ENCODE results near the gene SEMA3B.
"Not testable (repeated sequence)": the region's sequence is repeated elsewhere in the genome, so short reads cannot be mapped to it uniquely, and the experiment has no call there.

SEMA3B gene

DNA sequence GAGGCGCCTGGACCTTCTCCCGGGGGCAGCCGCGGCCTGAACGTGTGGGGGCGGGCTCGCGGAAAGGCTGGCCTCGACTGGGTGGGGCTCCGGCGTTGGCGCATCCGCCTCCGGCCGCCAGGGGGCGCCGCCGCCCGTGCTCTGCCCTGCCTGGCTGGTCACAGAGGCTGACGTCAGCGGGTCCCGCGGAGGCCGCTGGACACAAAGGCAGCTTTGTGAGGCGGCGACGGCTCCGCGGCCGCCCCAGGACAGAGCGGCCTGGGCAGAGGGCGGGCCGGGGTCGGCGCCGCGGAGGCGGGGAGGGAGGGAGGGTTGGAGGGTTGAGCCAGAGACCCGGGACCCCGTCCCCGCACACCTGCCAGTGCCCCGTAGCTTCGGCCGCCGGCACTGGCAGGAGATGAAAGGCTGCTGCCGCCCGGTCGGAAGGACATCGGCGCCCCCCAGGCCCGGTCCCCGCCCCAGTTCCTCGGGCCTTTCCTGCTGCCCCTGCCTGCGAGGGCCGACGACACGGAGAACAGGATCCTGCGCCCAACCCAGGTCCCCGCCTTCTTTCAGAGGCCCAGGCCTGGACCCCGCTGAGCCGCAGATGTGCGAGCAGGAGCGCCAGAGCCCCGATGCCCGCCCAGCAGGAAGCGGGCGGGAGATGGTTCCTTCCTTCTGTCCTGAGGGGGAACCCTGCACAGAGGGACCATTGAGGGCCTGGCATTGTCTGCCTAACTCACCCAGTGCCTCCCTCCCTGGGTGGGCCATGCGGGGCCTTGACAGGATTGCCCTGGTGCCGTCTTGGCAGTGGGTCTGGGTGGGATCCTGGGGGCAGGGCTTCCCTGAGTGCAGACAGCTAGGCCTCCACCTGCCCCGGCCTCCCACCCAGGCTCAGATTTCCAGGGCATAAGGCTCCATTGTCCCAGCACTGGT is 8.7 kb upstream of the SEMA3B start:
- H3K27me3 Mint-ChIP-seq = no peaks in the 10 kb centered on the region
- H3K4me1 Mint-ChIP-seq (ENCODE audit: low read depth) = peaks cover 4% of the 10 kb centered on the region
- H3K9me3 Mint-ChIP-seq (ENCODE audit: low read depth) = no peaks in the 10 kb centered on the region
- H3K27ac Mint-ChIP-seq = peak overlapping the region; percentile 68
- H3K36me3 Mint-ChIP-seq = peaks cover 4% of the 10 kb centered on the region
- peak overlapping the region; percentile 70 for H3K4me3 Mint-ChIP-seq

DNA sequence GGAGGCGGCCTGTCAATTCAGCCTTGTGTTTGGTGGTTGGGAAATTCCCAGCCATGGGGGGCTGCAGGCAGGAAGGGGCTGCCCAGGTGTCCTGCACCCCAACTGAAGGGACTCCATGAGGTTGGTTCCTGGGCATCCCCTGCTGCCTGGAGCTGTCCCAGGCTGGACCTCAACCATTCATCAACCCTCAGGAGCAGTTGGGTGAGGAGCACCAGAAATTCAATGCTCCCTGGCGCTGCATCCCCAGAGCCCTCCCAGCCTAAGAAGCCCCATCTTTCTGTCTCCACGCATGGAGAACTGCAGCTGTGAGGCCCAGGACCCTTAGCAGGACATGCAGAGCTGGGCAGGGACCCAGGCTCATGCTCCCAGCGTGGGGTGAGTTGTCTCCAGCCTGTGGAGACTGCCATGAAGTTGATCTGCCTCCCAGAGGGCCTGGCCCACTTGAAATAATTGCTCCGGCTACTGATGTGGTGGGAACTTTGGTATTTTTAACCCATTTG is 8.0 kb upstream of the SEMA3B start:
- Mint-ChIP-seq H3K27me3 (no peaks in the 10 kb centered on the region), H3K4me1 (ENCODE audit: low read depth) (peaks cover 4% of the 10 kb centered on the region), H3K9me3 (ENCODE audit: low read depth) (no peaks in the 10 kb centered on the region), H3K4me3 (peak overlapping the region; percentile 59), H3K36me3 (peaks cover 4% of the 10 kb centered on the region), H3K27ac (no peak overlapping the region)

DNA sequence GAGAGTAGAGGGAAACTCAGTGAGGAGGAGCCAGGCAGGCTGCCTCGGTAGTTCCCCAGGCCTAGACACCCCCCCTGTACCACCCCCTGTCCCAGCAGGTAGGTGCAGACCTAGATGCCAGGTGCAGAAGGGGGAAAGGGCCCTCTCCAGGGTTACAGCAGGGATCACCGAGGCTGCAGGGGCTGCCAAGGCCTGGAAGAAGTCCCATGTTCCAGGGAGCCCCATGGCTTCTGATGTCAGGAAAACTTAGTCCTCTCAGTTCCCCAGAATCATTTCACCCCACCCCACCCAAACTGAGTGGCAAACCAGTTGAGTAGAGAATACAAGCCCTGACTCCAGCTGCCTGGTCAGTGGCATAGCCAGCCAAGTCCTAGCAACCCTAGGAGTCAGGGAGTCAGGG is 7.4 kb upstream of the SEMA3B start:
- Mint-ChIP-seq H3K36me3 (peaks cover 4% of the 10 kb centered on the region), H3K27ac (no peak overlapping the region), H3K9me3 (ENCODE audit: low read depth) (no peaks in the 10 kb centered on the region), H3K4me1 (ENCODE audit: low read depth) (peaks cover 4% of the 10 kb centered on the region), H3K4me3 (peak overlapping the region; percentile 54), H3K27me3 (no peaks in the 10 kb centered on the region)

DNA sequence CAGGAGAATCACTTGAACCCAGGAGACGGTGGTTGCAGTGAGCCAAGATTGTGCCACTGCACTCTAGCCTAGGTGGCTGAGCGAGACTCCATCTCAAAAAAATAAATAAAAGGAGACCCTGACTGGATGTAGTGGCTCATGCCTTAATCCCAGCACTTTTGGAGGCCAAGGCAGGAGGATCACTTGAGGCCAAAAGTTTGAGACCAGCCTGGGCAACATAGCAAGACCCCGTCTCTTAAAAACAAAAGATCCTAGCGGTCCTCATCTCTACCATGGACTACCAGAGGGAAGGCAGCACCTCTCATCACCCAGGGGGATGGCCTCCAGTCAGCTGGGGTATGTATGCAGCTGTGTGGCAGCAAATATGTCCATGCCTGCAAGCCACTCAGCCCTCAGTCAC is 6.7 kb upstream of the SEMA3B start:
- not testable (repeated sequence) for H3K36me3 Mint-ChIP-seq; H3K4me1 Mint-ChIP-seq (ENCODE audit: low read depth); H3K27me3 Mint-ChIP-seq; H3K9me3 Mint-ChIP-seq (ENCODE audit: low read depth); H3K27ac Mint-ChIP-seq; H3K4me3 Mint-ChIP-seq

DNA sequence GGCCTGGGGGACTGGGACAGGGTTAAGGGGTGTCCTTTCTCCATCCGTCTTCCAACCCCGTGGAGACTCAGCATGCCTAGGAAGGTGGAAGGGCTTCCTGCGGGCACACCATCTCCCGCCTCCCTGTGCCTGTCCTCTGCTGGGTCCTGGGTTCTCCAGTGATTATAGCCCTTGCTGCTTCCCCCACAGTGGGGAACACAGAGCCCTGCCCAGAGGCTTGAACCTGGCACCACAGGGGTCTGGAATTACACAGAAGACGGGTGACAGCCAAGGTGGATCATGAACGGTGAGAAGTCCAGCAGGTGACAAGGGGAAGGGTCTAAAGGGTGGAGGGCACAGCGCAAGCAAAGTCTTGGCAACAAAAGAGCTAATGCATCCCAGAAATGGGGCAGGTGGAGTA is 6.2 kb upstream of the SEMA3B start:
- Mint-ChIP-seq H3K9me3 (ENCODE audit: low read depth) (no peaks in the 10 kb centered on the region), H3K36me3 (no peaks in the 10 kb centered on the region)

DNA sequence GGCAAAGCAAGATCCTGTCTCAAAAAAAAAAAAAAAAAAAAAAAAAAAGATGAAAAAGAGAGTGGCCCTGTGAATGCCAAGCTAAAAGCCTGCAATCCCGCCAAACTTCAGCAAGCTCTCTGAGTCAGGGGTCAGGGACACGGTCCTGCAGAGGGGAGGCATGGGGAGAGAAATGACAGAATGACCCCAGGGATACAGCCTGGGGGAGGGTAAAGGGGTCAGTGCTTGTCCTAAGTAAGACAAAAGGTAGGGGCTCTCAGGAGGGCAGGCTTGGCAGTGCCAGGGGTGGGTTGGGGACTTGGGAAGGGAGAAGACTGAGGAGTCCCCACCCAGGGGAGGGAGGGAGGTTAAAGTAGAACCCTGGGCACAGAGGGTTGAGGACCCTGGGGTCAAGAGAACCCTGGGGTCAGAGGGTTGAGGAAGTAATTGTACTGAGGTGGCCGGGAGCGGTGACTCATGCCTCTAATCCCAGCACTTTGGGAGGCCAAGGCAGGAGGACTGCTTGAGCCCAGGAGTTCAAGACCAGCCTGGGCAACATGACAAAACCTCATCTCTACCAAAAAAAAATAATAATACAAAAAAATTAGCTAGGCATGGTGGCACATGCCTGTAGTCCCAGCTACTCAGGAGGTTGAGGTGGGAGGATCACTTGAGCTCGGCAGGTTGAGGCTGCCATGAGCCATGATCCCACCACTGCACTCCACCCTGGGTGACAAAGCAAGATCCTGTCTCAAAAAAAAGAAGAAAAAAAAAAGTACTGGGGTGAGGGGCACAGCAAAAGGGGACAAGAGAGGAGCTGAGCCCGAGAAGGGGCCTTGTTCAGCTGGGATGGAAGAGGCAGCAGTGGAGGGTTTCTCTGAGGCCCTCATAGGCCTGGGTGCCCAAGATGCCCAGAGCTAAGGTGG is 5.2 kb upstream of the SEMA3B start:
- Mint-ChIP-seq H3K27ac (no peak overlapping the region), H3K4me1 (ENCODE audit: low read depth) (peaks cover 3% of the 10 kb centered on the region), H3K4me3 (no peak overlapping the region), H3K27me3 (peaks cover 4% of the 10 kb centered on the region), H3K9me3 (ENCODE audit: low read depth) (no peaks in the 10 kb centered on the region), H3K36me3 (no peaks in the 10 kb centered on the region)

More for the DNA sequence above, 6.2 kb upstream of the SEMA3B start:
- Mint-ChIP-seq H3K4me3 (no peak overlapping the region), H3K4me1 (ENCODE audit: low read depth) (peaks cover 3% of the 10 kb centered on the region), H3K27ac (no peak overlapping the region), H3K27me3 (no peaks in the 10 kb centered on the region)

DNA sequence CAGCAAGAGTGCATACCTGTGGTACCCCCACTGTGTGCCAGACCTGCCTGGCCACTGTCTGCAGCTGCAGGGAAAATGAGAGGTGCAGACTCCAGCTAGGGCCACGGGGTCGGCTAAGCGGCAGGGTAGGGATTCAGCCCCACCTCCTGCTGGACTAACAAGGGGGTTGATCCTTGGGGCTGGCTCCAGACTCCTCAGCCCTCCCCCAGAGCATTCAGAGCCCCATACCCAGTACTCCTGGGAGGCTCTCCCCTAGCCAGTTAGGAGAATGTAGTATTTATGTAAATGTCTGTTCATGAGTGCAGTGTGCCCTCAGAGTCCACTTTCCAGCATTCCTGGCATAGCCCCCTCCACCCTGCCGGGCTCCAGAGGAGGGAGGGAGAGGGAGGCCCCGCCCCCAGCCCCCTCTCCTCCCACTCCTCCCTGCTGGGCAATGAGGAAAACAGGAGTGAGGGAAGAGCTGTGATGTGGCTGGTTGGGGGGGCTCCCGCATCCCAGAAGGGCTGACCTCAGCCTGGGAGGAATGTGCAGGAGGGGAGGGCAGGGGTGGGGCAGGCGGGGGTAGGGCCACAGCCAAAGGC is 4.5 kb upstream of the SEMA3B start:
- Mint-ChIP-seq H3K36me3 (no peaks in the 10 kb centered on the region), H3K27me3 (peaks cover 5% of the 10 kb centered on the region), H3K4me1 (ENCODE audit: low read depth) (peaks cover 2% of the 10 kb centered on the region), H3K9me3 (ENCODE audit: low read depth) (no peaks in the 10 kb centered on the region), H3K27ac (no peak overlapping the region), H3K4me3 (no peak overlapping the region)

DNA sequence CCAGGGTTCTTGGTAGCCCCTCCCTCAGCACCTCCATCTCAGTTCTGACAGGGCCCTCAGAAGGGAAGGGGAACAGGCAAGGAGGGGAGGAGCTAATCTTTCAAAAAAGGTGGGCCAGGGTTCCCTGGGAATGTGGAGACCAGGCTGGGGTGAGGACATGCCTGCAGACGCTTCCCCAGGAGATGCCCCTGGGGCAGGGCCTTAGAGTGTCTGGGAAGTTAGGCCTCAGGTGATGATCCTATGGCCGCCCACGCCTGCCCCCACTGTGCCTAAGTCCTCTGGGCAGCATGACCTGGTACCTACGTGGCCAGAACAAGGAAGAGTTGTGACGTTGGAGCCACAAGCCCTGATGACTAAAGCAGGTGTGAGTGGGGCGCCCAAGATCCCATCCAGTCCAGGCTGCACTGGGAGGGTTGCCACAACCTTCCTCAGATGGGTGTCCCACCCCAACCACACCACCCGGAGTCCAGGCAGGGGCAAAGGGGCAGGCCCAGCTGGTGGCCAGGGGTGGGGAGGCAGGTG is 3.9 kb upstream of the SEMA3B start:
- H3K9me3 Mint-ChIP-seq (ENCODE audit: low read depth) = no peaks in the 10 kb centered on the region
- no peak overlapping the region for H3K4me3 Mint-ChIP-seq
- H3K27me3 Mint-ChIP-seq = peaks cover 5% of the 10 kb centered on the region
- H3K27ac Mint-ChIP-seq = no peak overlapping the region
- H3K36me3 Mint-ChIP-seq = no peaks in the 10 kb centered on the region
- H3K4me1 Mint-ChIP-seq (ENCODE audit: low read depth) = no peaks in the 10 kb centered on the region

DNA sequence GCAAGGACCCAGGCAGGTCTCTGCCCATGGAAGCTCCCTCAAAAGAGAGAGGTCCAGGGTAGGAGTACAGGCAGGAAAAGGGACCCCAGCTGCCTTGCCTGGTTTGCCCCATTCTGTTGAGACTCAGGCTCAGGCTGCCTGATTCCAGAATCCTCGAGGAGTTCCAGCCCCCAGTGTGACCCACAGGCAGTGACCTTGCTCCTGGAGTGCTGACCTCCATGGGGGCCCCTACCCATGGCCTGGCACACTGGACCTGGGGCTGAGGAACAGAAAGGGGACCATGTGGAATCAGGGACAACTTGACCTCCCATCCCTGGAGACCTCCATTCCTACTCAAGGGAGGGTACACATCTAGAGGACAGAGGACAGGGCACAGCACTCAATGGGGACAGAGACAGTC is 3.4 kb upstream of the SEMA3B start:
- Mint-ChIP-seq H3K4me1 (ENCODE audit: low read depth) (no peaks in the 10 kb centered on the region), H3K36me3 (no peaks in the 10 kb centered on the region), H3K27me3 (peaks cover 5% of the 10 kb centered on the region), H3K4me3 (no peak overlapping the region), H3K27ac (no peak overlapping the region), H3K9me3 (ENCODE audit: low read depth) (no peaks in the 10 kb centered on the region)

DNA sequence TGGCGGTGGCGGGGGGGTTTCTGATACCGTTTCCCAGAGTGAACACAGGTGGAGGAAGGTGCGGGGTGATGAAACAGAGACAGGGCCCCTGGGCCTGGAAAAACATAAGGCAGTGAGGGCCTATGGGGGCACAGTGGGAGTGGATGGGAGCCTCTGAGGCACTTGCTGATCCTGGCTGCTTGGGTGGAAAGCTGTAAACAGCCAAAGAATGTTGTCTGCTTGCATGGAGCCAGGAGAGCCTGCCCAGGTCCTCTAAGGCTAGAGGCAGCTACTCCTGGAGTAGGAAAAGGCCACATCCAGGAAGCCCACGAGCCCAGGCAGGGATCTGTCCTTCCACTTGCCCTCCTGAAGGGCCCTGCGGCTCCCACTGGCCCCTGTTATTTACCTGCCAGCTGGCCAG is 2.9 kb upstream of the SEMA3B start:
- no peaks in the 10 kb centered on the region for H3K36me3 Mint-ChIP-seq
- H3K27ac Mint-ChIP-seq = no peak overlapping the region
- no peak overlapping the region for H3K4me3 Mint-ChIP-seq
- H3K27me3 Mint-ChIP-seq = peaks cover 5% of the 10 kb centered on the region
- H3K4me1 Mint-ChIP-seq (ENCODE audit: low read depth) = no peaks in the 10 kb centered on the region
- H3K9me3 Mint-ChIP-seq (ENCODE audit: low read depth) = no peaks in the 10 kb centered on the region

DNA sequence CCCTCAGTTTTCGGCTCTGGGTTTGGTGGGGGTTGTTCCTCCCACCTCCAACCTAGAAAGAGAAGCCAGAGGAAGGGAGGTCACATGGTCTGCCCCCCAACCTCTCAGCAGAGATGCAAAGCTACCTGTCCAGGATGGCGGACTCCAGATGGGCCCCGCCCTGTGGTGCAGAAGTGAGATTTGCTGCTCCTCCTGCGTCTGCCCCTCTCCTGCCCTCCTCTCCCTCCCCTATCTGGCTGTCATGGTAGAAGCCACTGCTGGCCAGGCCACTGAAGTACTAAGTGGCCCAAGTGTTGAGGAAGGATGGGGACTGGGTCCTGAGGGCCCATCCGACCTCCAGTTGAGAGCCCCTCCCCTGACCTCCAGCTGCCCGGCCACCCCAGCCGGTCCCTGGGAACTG is 2.1 kb upstream of the SEMA3B start:
- Mint-ChIP-seq H3K27me3 (peaks cover 5% of the 10 kb centered on the region), H3K9me3 (ENCODE audit: low read depth) (no peaks in the 10 kb centered on the region), H3K36me3 (no peaks in the 10 kb centered on the region), H3K4me1 (ENCODE audit: low read depth) (no peaks in the 10 kb centered on the region), H3K27ac (no peak overlapping the region), H3K4me3 (no peak overlapping the region)

DNA sequence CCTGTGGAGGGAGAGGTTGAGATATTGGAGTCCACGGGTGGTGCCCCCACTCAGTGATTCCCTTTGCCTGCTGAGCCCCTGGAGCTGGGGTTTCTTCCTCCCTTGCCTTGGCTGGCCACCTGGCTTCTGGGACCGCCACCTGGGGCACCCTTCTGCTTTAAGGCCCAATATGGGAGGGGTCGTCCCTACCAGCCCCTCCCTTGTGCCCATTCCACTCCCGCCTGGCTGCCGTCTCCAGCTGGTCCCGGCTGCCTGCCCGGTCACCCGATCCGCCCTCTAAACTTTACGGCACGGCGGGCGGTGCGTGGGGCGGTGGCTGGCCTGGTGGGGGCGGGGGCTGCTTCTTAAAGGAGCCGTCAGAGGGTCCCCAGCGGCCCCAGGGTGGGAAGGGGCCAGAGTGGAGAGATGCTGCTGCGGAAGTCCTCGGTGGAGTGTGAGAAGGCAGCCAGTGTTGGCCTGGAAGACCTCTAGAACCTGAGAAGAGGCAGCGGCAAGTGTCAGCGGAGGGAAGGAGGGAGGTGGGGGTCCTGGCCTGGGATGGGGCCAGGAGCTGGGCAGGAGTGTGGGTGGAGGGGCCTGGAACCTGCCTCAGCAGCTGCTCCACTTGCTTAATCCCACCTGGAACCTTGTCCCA is 1.6 kb upstream of the SEMA3B start:
- H3K9me3 Mint-ChIP-seq (ENCODE audit: low read depth) = no peaks in the 10 kb centered on the region
- no peak overlapping the region for H3K27ac Mint-ChIP-seq
- H3K4me1 Mint-ChIP-seq (ENCODE audit: low read depth) = no peaks in the 10 kb centered on the region
- H3K36me3 Mint-ChIP-seq = no peaks in the 10 kb centered on the region
- no peak overlapping the region for H3K4me3 Mint-ChIP-seq
- H3K27me3 Mint-ChIP-seq = peaks cover 5% of the 10 kb centered on the region

DNA sequence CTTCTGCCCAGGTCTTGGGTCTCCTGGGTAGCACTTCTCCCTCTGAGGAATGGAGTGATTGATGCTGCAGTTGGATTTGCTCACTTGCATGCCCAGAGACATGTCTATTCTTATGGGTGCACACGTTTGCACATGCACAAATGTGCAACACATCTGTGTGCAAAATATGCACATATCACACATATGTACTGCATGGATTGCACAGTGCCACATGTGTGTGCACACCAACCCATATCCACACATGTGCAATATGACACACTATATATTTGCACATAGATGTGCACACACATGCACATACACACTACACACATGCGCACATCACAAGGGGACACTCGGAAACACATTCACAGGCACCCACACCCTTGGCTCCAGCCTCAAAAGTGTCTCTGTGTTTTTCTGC is 671 bp upstream of the SEMA3B start:
- Mint-ChIP-seq H3K4me3 (no peak overlapping the region), H3K4me1 (ENCODE audit: low read depth) (peaks cover 4% of the 10 kb centered on the region), H3K36me3 (no peaks in the 10 kb centered on the region)

DNA sequence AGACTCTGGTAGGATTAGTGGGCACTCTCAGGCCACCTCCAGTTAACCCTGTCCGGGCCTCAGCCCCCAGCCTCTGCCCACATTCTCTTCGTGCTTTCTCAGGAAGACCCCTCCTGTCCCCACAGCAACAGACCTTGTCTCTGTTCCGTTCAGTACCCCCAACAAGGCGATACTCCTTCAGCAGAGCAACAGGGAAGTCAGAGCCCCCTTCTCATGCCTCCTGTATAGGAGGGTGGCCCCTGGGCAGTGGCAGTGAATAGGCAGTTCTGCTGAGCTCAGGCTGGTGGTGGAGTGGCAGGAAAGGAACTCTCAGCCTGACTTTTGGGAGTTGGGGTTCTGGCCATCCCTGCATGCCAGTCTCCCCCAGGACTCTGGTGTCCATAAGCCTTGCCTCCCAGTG is 513 bp downstream of the SEMA3B start:
- H3K4me3 Mint-ChIP-seq = no peak overlapping the region
- H3K4me1 Mint-ChIP-seq (ENCODE audit: low read depth) = peaks cover 10% of the 10 kb centered on the region
- no peak overlapping the region for H3K27ac Mint-ChIP-seq
- peaks cover 13% of the 10 kb centered on the region for H3K27me3 Mint-ChIP-seq
- no peaks in the 10 kb centered on the region for H3K36me3 Mint-ChIP-seq
- H3K9me3 Mint-ChIP-seq (ENCODE audit: low read depth) = no peaks in the 10 kb centered on the region

More for the DNA sequence above, 671 bp upstream of the SEMA3B start:
- H3K9me3 Mint-ChIP-seq (ENCODE audit: low read depth) = no peaks in the 10 kb centered on the region
- H3K27ac Mint-ChIP-seq = no peak overlapping the region
- H3K27me3 Mint-ChIP-seq = peaks cover 9% of the 10 kb centered on the region
